Daoy (cell line): ENCODE results near the gene CD151. TPM values are rescaled to one million over a fixed set of nuclear protein-coding genes. Genes with fewer than 3 reads are reported as not detected.

Source experiments
- DNase-seq: peaks from one replicate; pipeline ENCODE4 v3.0.0-alpha.2; 2015; ENCODE audit warnings: low read depth
- total RNA-seq: library from RNA; depleted of rRNA; stranded (reverse); fragments of >200 nt; shearing (Covaris generic); gene quantifications from 2 replicates; pipeline ENCODE4 v1.2.3, GENCODE V29; 2014

CD151 gene
- total RNA-seq, 1 experiment from 2014 or later, result 253 TPM

DNA sequence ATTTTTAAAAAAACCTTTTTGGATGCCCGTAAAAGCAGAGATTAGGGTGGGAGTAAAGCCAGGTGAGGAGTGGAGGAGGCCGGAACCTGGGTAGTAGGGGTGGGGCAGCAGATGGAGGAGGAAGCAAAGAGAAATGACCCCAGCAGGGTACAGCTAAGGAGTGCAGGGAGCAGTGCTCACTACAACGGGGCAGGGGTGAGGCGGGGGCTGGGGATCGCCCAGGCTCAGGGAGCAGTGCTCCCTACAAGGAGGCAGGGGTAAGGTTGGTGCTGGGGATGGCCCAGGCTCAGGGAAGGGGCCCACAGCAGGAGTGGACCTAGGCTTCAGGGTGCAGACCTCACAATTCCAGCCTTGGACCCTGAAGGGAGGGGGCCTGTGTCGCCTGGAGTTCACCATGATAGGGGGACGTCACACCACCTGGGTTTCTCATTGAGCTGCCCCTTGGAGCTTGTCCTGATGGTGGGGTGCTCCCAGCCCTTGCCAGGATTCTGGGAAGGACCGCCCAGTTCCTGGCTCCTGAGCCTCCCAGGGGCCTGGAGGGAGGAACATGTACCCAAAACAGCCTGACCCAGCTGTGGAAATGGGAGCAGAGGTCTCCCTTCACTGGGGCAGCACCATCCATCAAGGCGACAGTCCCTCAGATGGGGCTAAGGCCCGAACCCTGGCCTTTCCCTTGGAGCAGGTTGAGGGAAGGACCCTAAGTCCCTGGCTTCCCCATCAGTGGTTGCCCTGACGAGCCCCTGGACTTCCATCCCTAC, 16.9 kb upstream of the CD151 start:
- no peak for DNase-seq

GRCh38 chr11:816433-816779, 16.3 kb upstream of the CD151 start:
- peak; percentile 35 for DNase-seq

GRCh38 chr11:818396-819128, 14.2 kb upstream of the CD151 start, which contains the start of gene PNPLA2:
Gene PNPLA2 (plus strand): TSS chr11:818914. CDS start chr11:819719, 805 bp downstream.
- peak; percentile 55 for DNase-seq

GRCh38 chr11:819129-819931, 13.4 kb upstream of the CD151 start:
- peak; percentile 93 for DNase-seq

GRCh38 chr11:819943-820649, 12.7 kb upstream of the CD151 start:
- peak; percentile 83 for DNase-seq

- peak; percentile 65 for DNase-seq
These were observed 11.9 kb upstream of the CD151 start for GRCh38 chr11:820655-821511.

- no peak for DNase-seq
These were observed 11.0 kb upstream of the CD151 start for GRCh38 chr11:821512-822371.

DNA sequence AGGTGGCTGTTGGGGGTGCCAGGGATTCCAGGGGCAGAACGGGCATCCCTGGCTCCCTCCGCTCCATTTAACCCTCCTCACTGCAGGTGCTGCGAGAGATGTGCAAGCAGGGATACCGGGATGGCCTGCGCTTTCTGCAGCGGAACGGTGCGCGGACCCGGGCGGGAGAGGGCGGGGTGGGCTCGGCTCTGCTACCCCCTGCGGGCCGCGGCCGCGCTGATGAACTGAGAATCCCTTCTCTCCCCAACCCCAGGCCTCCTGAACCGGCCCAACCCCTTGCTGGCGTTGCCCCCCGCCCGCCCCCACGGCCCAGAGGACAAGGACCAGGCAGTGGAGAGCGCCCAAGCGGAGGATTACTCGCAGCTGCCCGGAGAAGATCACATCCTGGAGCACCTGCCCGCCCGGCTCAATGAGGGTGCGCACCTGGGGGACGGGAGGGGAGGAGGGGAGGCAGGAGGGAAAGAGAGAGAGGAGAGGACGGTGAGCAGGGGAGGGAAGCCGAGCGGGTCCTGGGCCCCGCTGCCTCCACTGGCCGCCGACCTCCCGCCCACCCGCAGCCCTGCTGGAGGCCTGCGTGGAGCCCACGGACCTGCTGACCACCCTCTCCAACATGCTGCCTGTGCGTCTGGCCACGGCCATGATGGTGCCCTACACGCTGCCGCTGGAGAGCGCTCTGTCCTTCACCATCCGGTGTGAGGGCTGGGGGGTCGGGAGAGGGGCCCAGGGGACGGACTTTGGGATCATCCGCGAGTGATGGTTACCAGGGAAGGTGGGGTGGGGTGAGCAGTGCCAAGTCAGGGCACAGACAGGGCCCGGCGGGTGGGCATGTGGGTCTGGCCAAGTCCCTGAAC, 9.1 kb upstream of the CD151 start:
- DNase-seq, result no peak

DNA sequence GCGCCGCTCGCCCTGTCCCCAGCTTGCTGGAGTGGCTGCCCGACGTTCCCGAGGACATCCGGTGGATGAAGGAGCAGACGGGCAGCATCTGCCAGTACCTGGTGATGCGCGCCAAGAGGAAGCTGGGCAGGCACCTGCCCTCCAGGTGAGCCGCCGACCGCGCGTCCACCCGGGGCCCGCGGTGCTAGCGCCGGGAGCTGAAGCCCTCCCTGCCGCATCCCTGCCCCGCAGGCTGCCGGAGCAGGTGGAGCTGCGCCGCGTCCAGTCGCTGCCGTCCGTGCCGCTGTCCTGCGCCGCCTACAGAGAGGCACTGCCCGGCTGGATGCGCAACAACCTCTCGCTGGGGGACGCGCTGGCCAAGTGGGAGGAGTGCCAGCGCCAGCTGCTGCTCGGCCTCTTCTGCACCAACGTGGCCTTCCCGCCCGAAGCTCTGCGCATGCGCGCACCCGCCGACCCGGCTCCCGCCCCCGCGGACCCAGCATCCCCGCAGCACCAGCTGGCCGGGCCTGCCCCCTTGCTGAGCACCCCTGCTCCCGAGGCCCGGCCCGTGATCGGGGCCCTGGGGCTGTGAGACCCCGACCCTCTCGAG, 8.4 kb upstream of the CD151 start:
- DNase-seq, result no peak

DNA sequence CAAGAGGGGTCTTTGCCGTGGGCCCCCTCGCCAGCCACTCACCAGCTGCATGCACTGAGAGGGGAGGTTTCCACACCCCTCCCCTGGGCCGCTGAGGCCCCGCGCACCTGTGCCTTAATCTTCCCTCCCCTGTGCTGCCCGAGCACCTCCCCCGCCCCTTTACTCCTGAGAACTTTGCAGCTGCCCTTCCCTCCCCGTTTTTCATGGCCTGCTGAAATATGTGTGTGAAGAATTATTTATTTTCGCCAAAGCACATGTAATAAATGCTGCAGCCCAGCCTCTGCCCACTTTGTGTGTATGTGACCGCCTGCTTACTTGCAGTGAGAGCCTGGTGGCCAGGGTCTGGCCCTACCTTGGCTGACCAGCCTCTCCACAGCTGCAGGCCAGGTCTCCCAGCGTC, 7.8 kb upstream of the CD151 start:
- DNase-seq, result no peak

- DNase-seq, result no peak
These were observed 7.2 kb upstream of the CD151 start for GRCh38 chr11:825366-826226.

- DNase-seq, result no peak
These were observed 6.5 kb upstream of the CD151 start for GRCh38 chr11:826227-826621.

- DNase-seq, result no peak
These were observed 6.0 kb upstream of the CD151 start for GRCh38 chr11:826836-827145.

- DNase-seq, result no peak
These were observed 5.4 kb upstream of the CD151 start for GRCh38 chr11:827146-827896.

DNA sequence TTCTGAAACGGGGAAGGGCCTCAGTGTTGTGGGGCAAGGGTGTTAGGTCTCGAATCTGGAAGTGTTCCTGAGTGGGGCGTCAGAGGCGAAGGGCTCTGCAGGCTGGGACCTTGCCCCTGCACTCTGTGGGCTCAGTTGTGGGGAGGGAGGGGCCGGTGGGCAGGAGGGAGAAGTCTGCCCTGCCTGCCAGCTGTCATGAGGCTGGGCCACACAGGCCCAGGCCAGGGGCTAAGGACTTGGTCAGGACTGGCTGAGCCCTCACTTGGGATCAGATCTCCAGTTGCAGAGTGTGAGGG, 4.9 kb upstream of the CD151 start, which contains the start of gene CRACR2B:
CRACR2B (plus strand) TSS at position 23 of the 296 bp plus-strand sequence. CDS start 689 bp downstream, outside the sequence.
- DNase-seq, result no peak

GRCh38 chr11:828506-829175, 4.1 kb upstream of the CD151 start:
- DNase-seq, result no peak
